ENCODE data around the gene L1CAM. TPM values are rescaled to one million over a fixed set of nuclear protein-coding genes. Genes with fewer than 3 reads are reported as not detected.

Gene L1CAM
- total and polyA plus RNA-seq, 4 donors = 0.28 to 0.59 (median 0.39) TPM; not detected in 1

DNA sequence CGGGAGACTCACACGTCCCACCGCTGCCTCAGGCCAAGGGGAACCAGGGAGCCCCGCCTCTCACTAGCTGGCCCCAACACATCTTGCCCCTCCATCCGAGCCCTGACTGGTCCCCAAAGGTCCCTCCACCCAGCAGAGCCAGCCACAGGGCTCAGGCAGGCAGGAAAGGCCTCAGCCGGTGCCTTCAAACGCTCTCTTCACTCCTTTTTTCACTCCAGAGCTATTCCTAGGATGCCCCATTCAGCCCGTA, 41.6 kb upstream of the L1CAM start:
- WGBS = 1% methylated on average over 8 of the region's 8 CpGs
- TF ChIP-seq, protein P1, sequence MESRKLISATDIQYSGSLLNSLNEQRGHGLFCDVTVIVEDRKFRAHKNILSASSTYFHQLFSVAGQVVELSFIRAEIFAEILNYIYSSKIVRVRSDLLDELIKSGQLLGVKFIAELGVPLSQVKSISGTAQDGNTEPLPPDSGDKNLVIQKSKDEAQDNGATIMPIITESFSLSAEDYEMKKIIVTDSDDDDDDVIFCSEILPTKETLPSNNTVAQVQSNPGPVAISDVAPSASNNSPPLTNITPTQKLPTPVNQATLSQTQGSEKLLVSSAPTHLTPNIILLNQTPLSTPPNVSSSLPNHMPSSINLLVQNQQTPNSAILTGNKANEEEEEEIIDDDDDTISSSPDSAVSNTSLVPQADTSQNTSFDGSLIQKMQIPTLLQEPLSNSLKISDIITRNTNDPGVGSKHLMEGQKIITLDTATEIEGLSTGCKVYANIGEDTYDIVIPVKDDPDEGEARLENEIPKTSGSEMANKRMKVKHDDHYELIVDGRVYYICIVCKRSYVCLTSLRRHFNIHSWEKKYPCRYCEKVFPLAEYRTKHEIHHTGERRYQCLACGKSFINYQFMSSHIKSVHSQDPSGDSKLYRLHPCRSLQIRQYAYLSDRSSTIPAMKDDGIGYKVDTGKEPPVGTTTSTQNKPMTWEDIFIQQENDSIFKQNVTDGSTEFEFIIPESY (IDR thresholded peaks at IDR 0.05) = no peak

DNA sequence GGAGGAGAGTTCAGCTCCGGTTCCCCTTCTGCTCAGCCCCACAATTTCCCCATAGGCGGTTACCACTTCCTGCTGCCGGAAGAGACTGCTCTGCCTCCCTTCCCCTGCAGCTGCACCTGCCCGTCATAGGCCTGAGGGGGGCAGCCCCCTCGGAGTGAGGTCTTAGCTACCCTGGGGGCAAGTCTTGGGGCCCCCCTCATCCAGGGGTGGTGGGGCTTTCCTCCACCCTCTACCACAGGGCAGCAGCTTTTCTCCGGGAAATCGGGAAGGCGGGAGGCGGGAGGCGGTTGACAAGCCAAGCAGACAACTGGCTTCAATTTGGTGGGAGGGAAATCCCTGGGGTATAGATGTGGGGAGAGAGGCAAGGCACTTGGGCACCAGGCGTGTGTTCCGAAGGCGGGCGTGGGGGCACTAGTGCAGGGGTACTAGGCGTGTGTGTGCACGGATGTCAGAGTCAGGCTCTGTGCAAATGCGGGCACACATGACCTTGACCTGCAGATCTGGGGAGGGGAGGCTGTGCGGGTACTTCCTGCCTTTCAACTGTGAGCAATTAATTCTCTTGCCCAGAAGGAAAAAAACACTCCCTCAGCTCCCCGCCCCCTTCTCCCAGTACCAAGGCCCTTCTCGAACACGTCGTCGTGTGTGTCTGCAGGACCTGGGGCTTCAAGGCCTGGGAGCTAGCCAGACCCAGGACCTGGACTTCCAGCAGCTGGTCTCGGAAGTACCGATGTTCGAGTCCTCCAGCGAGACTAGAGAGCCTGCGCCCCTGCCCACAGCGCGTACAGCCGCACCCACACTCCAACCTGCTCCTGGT, 41.1 kb upstream of the L1CAM start:
- Histone ChIP-seq H3K4me3 (ENCODE audit: low read depth in 1 of 3, low read length in 3 of 3) (peak overlapping the region in 2 of 3 donors; percentile 61 to 83), H3K36me3 (ENCODE audit: control insufficient read depth in 4 of 4, insufficient read depth in 3 of 4, low read depth in 1 of 4, low read length in 3 of 4) (peaks cover 0 to 15% (median 1%) of the 10 kb centered on the region in 4 donors), H3K27ac (ENCODE audit: low read depth in 1 of 2, low read length in 2 of 2) (peak overlapping the region; percentile 92 to 95), H3K27me3 (ENCODE audit: control insufficient read depth in 4 of 4, insufficient read depth in 4 of 4, low read length in 3 of 4) (no peaks in the 10 kb centered on the region), H3K9ac (ENCODE audit: low read depth in 1 of 2, low read length in 2 of 2) (peak overlapping the region in 1 of 2 donors; percentile 42), H3K4me1 (ENCODE audit: control insufficient read depth in 4 of 4, insufficient read depth in 4 of 4, low read length in 3 of 4) (peaks cover 7 to 34% (median 24%) of the 10 kb centered on the region in 4 donors), H3K9me3 (ENCODE audit: control insufficient read depth in 4 of 4, low read length in 3 of 4) (no peaks in the 10 kb centered on the region)
- peak; percentile 37 for DNase-seq (ENCODE audit: low spot score)
- TF ChIP-seq NR2F2 (IDR thresholded peaks at IDR 0.05) = peak; percentile 19
- TF ChIP-seq EGR1 (IDR thresholded peaks at IDR 0.05; ENCODE audit: low read depth in 2 of 2) = no peak
- TF ChIP-seq, protein P2, sequence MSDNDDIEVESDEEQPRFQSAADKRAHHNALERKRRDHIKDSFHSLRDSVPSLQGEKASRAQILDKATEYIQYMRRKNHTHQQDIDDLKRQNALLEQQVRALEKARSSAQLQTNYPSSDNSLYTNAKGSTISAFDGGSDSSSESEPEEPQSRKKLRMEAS (IDR thresholded peaks at IDR 0.05) = no peak
- WGBS = 28% methylated on average over 31 of the region's 31 CpGs

More for the DNA sequence above, 41.6 kb upstream of the L1CAM start:
- peak overlapping the region; percentile 61 to 83 (median 65) for H3K4me3 ChIP-seq (ENCODE audit: low read depth in 1 of 3, low read length in 3 of 3)
- H3K4me1 ChIP-seq (ENCODE audit: control insufficient read depth in 4 of 4, insufficient read depth in 4 of 4, low read length in 3 of 4) = peaks cover 7 to 34% (median 24%) of the 10 kb centered on the region in 4 donors
- peak overlapping the region; percentile 92 to 95 for H3K27ac ChIP-seq (ENCODE audit: low read depth in 1 of 2, low read length in 2 of 2)
- H3K9me3 ChIP-seq (ENCODE audit: control insufficient read depth in 4 of 4, low read length in 3 of 4) = no peaks in the 10 kb centered on the region
- H3K9ac ChIP-seq (ENCODE audit: low read depth in 1 of 2, low read length in 2 of 2) = peak overlapping the region; percentile 42 to 79
- H3K27me3 ChIP-seq (ENCODE audit: control insufficient read depth in 4 of 4, insufficient read depth in 4 of 4, low read length in 3 of 4) = no peaks in the 10 kb centered on the region
- no peak for DNase-seq (ENCODE audit: low spot score)
- H3K36me3 ChIP-seq (ENCODE audit: control insufficient read depth in 4 of 4, insufficient read depth in 3 of 4, low read depth in 1 of 4, low read length in 3 of 4) = peaks cover 0 to 15% (median 1%) of the 10 kb centered on the region in 4 donors

DNA sequence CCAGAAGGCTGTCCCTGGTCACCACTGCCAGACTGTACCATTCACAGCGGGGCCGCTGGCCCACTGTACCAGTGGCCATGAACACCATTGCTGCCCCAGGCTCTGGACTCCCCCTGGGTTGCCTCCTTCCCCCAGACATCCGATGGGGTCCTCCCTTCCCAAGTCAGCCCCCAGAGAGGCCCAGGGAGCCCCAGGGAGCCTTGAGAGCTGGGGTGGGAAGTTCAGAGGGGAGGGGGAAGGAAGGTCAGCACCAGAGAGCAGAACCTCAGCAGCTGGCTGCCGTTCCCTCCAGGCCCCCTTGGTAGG, 40.5 kb upstream of the L1CAM start:
- DNase-seq (ENCODE audit: low spot score) = no peak
- Histone ChIP-seq H3K4me1 (ENCODE audit: control insufficient read depth in 4 of 4, insufficient read depth in 4 of 4, low read length in 3 of 4) (peaks cover 8 to 34% (median 24%) of the 10 kb centered on the region in 4 donors), H3K9ac (ENCODE audit: low read depth in 1 of 2, low read length in 2 of 2) (no peak overlapping the region), H3K27ac (ENCODE audit: low read depth in 1 of 2, low read length in 2 of 2) (peak overlapping the region; percentile 92 to 95), H3K9me3 (ENCODE audit: control insufficient read depth in 4 of 4, low read length in 3 of 4) (no peaks in the 10 kb centered on the region), H3K27me3 (ENCODE audit: control insufficient read depth in 4 of 4, insufficient read depth in 4 of 4, low read length in 3 of 4) (no peaks in the 10 kb centered on the region), H3K4me3 (ENCODE audit: low read depth in 1 of 3, low read length in 3 of 3) (peak overlapping the region in 1 of 3 donors; percentile 25), H3K36me3 (ENCODE audit: control insufficient read depth in 4 of 4, insufficient read depth in 3 of 4, low read depth in 1 of 4, low read length in 3 of 4) (peaks cover 0 to 10% (median 1%) of the 10 kb centered on the region in 4 donors)
- 49% methylated on average over 4 of the region's 4 CpGs for WGBS
- no peak for TF ChIP-seq YY1 (IDR thresholded peaks at IDR 0.05)
- TF ChIP-seq, protein P2 (IDR thresholded peaks at IDR 0.05) = no peak
- no peak for TF ChIP-seq JUND (IDR thresholded peaks at IDR 0.05)
- peak; percentile 1 for TF ChIP-seq SP1 (IDR thresholded peaks at IDR 0.05)

DNA sequence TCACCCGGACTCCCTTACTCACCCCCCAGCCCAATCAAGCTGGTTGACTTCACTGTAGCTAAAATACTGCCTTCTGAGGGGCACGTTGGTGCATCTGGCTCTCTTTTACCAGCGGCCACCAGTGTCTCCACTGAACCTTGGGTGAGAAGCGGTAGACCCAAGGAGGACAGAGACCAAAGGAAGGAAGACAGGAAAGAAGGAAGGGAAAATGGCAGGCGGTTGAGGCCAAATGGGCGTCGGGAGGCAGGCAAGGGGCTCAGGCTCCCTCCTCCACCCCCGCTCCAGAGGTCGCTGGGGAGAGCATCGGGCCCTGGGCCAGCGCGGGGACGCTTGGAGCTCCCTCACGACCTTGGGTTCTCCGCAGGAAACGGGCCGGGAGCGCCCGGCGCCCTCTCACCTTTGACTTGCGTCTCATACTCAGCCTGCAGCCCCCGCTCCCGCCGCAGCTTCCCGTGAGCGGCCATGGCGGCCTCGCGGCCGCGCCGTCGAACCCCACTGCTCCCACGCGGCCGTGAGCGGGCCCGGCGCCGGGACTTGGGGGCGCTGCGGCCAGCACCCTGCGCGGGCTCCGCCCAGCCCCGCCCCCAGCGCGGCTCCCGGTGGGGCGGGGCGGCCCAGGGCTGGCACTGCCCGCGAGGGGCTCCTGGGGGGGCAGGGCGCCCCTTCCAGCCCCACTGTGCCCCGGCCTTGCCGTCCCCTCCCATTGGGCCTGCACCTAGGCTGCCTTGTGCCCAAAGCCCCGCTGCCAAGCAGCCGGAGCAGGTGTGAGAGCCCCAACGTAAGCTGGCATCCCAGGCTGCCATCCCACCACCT, 40.0 kb upstream of the L1CAM start, which contains the start of gene ARHGAP4:
Gene ARHGAP4, minus strand, starts transcription at position 526 of the 813 bp plus-strand sequence. Its CDS starts 62 bp downstream, at position 464.
- H3K9me3 ChIP-seq (ENCODE audit: control insufficient read depth in 4 of 4, low read length in 3 of 4) = no peaks in the 10 kb centered on the region
- no peak for DNase-seq (ENCODE audit: low spot score)
- peaks cover 0 to 9% (median 1%) of the 10 kb centered on the region in 4 donors for H3K36me3 ChIP-seq (ENCODE audit: control insufficient read depth in 4 of 4, insufficient read depth in 3 of 4, low read depth in 1 of 4, low read length in 3 of 4)
- H3K9ac ChIP-seq (ENCODE audit: low read depth in 1 of 2, low read length in 2 of 2) = no peak within 1 kb of the TSS
- no peaks in the 10 kb centered on the region for H3K27me3 ChIP-seq (ENCODE audit: control insufficient read depth in 4 of 4, insufficient read depth in 4 of 4, low read length in 3 of 4)
- peak within 1 kb of the TSS in 2 of 3 donors; percentile 25 to 26 for H3K4me3 ChIP-seq (ENCODE audit: low read depth in 1 of 3, low read length in 3 of 3)
- WGBS = 16% methylated on average over 59 of the region's 59 CpGs
- no peak for TF ChIP-seq RAD21 (IDR thresholded peaks at IDR 0.05)
- peaks cover 9 to 35% (median 24%) of the 10 kb centered on the region in 4 donors for H3K4me1 ChIP-seq (ENCODE audit: control insufficient read depth in 4 of 4, insufficient read depth in 4 of 4, low read length in 3 of 4)
- peak within 1 kb of the TSS; percentile 92 to 95 for H3K27ac ChIP-seq (ENCODE audit: low read depth in 1 of 2, low read length in 2 of 2)
